ENCODE data around the gene OTOG. TPM values are rescaled to one million over a fixed set of nuclear protein-coding genes. Genes with fewer than 3 reads are reported as not detected.

Gene OTOG
- total and polyA plus RNA-seq, 12 donors = not detected

- Histone ChIP-seq H3K4me3 (no peak overlapping the region), H3K36me3 (replicated peaks in 1 of 2) (no peaks in the 10 kb centered on the region), H3K9me3 (replicated peaks in 1 of 3) (no peaks in the 10 kb centered on the region), H3K27ac (no peak overlapping the region), H3K27me3 (peaks cover 5% of the 10 kb centered on the region), H3K4me1 (replicated peaks in 1 of 2) (no peaks in the 10 kb centered on the region)
- intact Hi-C loops (cut with DNase I) = no loop called here
- no peak for TF ChIP-seq CTCF (IDR thresholded peaks at IDR 0.05)
- WGBS, 4 donors = 36 to 53% (median 48%) methylated on average over 3 to 5 of the region's 5 CpGs
- peak in 1 of 7 donors; percentile 4 for DNase-seq
Observed at GRCh38 chr11:17651681-17652080, 104.6 kb downstream of the OTOG start.

GRCh38 chr11:17652556-17652955, 105.5 kb downstream of the OTOG start:
- Histone ChIP-seq H3K4me3 (no peak overlapping the region), H3K4me1 (replicated peaks in 1 of 2) (no peaks in the 10 kb centered on the region), H3K9me3 (replicated peaks in 1 of 3) (no peaks in the 10 kb centered on the region), H3K27me3 (peaks cover 5% of the 10 kb centered on the region), H3K36me3 (replicated peaks in 1 of 2) (no peaks in the 10 kb centered on the region), H3K27ac (no peak overlapping the region)
- DNase-seq = no peak
- 63 to 95% (median 83%) methylated on average over 1 to 2 of the region's 2 CpGs for whole genome bisulfite sequencing, 4 donors
- TF ChIP-seq CTCF (IDR thresholded peaks at IDR 0.05) = no peak
- TF ChIP-seq POLR2A (IDR thresholded peaks at IDR 0.05) = no peak
- intact Hi-C loops (cut with DNase I) = no loop called here

GRCh38 chr11:17653611-17654010, 106.6 kb downstream of the OTOG start:
- H3K27me3 ChIP-seq = peaks cover 5% of the 10 kb centered on the region
- H3K4me3 ChIP-seq = no peak overlapping the region
- no peaks in the 10 kb centered on the region for H3K4me1 ChIP-seq (replicated peaks in 1 of 2)
- WGBS, 4 donors = 53 to 69% (median 64%) methylated on average over 1 to 10 of the region's 10 CpGs
- intact Hi-C loops (cut with DNase I) = no loop called here
- H3K36me3 ChIP-seq (replicated peaks in 1 of 2) = no peaks in the 10 kb centered on the region
- TF ChIP-seq CTCF (IDR thresholded peaks at IDR 0.05) (no peak), POLR2A (IDR thresholded peaks at IDR 0.05) (no peak)
- H3K27ac ChIP-seq = no peak overlapping the region
- peak in 1 of 7 donors; percentile 17 for DNase-seq
- H3K9me3 ChIP-seq (replicated peaks in 1 of 3) = no peaks in the 10 kb centered on the region

- H3K4me3 ChIP-seq = no peak overlapping the region
- H3K27ac ChIP-seq = no peak overlapping the region
- peaks cover 5% of the 10 kb centered on the region for H3K27me3 ChIP-seq
- H3K4me1 ChIP-seq (replicated peaks in 1 of 2) = no peaks in the 10 kb centered on the region
- WGBS, 4 donors = 58 to 70% (median 64%) methylated on average over 2 of the region's 2 CpGs
- H3K36me3 ChIP-seq (replicated peaks in 1 of 2) = no peaks in the 10 kb centered on the region
- peaks cover 0 to 8% (median 0%) of the 10 kb centered on the region in 3 donors for H3K9me3 ChIP-seq (replicated peaks in 1 of 3)
- DNase-seq = no peak
- intact Hi-C loops (cut with DNase I) = no loop called here
- TF ChIP-seq CTCF (IDR thresholded peaks at IDR 0.05) (no peak), POLR2A (IDR thresholded peaks at IDR 0.05) (no peak)
Observed at GRCh38 chr11:17655682-17656081, 108.6 kb downstream of the OTOG start.
